ENCODE measurements around the gene ACACA. TPM values are rescaled to one million over a fixed set of nuclear protein-coding genes. Genes with fewer than 3 reads are reported as not detected.
A peak's percentile ranks its signal among the peaks of the same experiment; 100 is the strongest.

ACACA gene
- total RNA-seq, 1 donor from 2014 or later = 44.8 TPM

DNA sequence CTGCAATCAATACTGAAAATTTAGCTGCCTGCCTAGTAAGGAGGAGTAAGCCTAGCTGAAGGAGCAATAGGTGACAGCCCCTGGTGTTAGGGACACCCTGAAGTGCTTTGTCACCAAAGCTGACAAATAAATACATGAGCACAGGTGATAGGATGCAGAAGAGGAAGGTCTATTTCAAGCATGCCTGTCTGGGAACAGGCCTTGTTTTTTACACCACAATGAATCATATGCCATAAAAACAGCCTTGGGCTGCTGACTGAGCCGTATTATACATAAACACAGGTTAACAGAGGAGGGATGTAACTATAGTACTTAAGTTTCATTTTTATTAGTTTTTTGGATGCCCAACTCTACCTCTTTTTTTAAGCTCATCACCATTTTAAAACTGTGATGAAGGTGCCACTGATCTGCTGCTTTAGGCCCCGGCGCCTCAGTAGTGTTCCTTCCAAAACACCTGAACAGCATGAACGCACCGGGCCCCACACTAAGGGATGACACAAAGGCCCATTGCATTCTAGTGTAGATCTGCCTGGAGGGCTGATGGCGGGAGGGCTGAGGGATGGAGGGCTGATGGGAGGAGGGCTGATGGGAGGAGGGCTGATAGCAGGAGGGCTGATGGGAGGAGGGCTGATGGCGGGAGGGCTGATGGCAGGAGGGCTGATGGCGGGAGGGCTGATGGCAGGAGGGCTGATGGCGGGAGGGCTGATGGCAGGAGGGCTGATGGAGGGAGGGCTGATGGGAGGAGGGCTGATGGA lies 307.5 kb downstream of the ACACA start:
- peaks cover 34% of the 10 kb centered on the region for H3K36me3 ChIP-seq (ENCODE audit: control insufficient read depth, insufficient read depth, low read length)
- FAIRE-seq (no peak), DNase-seq (ENCODE audit: low read depth) (peak; percentile 39)
- no peaks in the 10 kb centered on the region for H3K27me3 ChIP-seq (ENCODE audit: control insufficient read depth, insufficient read depth, low read length)
- H3K4me3 ChIP-seq (ENCODE audit: low read depth, low read length) = no peak overlapping the region
- TF ChIP-seq, protein P1, sequence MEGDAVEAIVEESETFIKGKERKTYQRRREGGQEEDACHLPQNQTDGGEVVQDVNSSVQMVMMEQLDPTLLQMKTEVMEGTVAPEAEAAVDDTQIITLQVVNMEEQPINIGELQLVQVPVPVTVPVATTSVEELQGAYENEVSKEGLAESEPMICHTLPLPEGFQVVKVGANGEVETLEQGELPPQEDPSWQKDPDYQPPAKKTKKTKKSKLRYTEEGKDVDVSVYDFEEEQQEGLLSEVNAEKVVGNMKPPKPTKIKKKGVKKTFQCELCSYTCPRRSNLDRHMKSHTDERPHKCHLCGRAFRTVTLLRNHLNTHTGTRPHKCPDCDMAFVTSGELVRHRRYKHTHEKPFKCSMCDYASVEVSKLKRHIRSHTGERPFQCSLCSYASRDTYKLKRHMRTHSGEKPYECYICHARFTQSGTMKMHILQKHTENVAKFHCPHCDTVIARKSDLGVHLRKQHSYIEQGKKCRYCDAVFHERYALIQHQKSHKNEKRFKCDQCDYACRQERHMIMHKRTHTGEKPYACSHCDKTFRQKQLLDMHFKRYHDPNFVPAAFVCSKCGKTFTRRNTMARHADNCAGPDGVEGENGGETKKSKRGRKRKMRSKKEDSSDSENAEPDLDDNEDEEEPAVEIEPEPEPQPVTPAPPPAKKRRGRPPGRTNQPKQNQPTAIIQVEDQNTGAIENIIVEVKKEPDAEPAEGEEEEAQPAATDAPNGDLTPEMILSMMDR (IDR thresholded peaks at IDR 0.05; ENCODE audit: insufficient read depth, low read length, severe bottlenecking) = no peak

DNA sequence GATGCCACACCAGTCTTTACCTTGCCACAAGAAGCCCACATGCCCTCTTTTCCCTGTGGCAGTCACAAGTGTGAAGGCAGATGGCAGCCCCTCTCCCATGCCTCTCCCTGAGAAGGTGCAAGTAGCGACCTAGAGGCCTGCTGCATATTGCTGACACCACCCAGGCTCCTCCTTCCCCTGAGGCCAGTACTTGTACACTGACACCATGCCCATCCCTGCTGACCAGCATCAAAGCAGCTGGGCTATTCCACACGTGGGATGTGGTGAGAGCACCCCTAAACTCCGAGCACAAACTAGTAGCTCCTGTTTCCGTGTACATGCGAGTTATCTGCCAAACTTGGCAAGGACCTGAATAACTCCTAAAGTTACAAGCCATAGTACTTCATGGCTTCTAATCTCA lies 308.5 kb downstream of the ACACA start:
- no peak for FAIRE-seq
- H3K36me3 ChIP-seq (ENCODE audit: control insufficient read depth, insufficient read depth, low read length) = peaks cover 32% of the 10 kb centered on the region

GRCh38 chr17:37097154-37097553 lies 309.5 kb downstream of the ACACA start:
- Histone ChIP-seq H3K27me3 (ENCODE audit: control insufficient read depth, insufficient read depth, low read length) (no peaks in the 10 kb centered on the region), H3K4me3 (ENCODE audit: low read depth, low read length) (no peak overlapping the region), H3K36me3 (ENCODE audit: control insufficient read depth, insufficient read depth, low read length) (peaks cover 29% of the 10 kb centered on the region)
- no peak for DNase-seq (ENCODE audit: low read depth)
- no peak for FAIRE-seq
- TF ChIP-seq, protein P1 (IDR thresholded peaks at IDR 0.05; ENCODE audit: insufficient read depth, low read length, severe bottlenecking) = no peak

More for the DNA sequence above, 308.5 kb downstream of the ACACA start:
- no peak for DNase-seq (ENCODE audit: low read depth)
- TF ChIP-seq, protein P1 (IDR thresholded peaks at IDR 0.05; ENCODE audit: insufficient read depth, low read length, severe bottlenecking) = no peak
- Histone ChIP-seq H3K27me3 (ENCODE audit: control insufficient read depth, insufficient read depth, low read length) (no peaks in the 10 kb centered on the region), H3K4me3 (ENCODE audit: low read depth, low read length) (no peak overlapping the region)

DNA sequence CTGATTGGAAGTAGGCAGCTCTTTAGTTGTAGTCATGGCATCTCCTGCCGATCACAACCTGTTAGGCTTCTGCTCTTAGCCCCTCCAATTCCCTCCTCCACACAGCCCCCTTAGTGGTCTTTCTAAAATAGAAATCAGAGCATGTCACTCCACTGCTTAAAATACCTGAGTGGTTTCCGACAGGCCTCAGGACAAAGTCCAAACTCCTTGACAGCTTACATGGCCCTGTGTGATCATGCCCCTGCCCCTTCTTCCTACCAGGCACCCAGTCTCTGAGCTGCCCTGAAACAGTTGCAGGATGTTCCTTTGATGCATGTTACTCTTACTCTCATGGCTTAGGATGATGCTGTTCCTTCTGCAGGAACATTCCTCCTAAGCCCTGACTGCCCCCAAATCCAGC lies 310.6 kb downstream of the ACACA start:
- TF ChIP-seq, protein P1 (IDR thresholded peaks at IDR 0.05; ENCODE audit: insufficient read depth, low read length, severe bottlenecking) = no peak
- H3K36me3 ChIP-seq (ENCODE audit: control insufficient read depth, insufficient read depth, low read length) = peaks cover 24% of the 10 kb centered on the region
- DNase-seq (ENCODE audit: low read depth) (no peak), FAIRE-seq (no peak)
- no peak overlapping the region for H3K4me3 ChIP-seq (ENCODE audit: low read depth, low read length)
- no peaks in the 10 kb centered on the region for H3K27me3 ChIP-seq (ENCODE audit: control insufficient read depth, insufficient read depth, low read length)

DNA sequence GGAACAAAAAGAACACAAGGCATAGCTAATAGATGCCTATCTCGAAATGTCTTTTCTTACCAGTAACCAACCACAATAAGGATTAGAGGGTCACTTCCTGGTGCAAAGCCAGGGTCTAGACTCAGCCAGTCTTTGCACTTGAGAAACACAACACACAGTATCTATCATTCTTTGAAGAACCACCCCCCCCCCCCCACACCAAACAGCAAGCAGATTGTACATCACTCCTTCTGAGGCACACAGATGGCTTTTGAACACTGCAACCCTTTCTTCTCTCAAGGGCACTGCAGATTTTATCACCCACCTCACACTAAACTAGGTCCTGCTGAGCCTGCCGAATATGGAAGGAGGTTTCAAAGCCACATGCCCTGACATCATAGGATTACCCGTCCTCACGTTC lies 312.2 kb downstream of the ACACA start:
- Histone ChIP-seq H3K36me3 (ENCODE audit: control insufficient read depth, insufficient read depth, low read length) (peaks cover 28% of the 10 kb centered on the region), H3K4me3 (ENCODE audit: low read depth, low read length) (no peak overlapping the region), H3K27me3 (ENCODE audit: control insufficient read depth, insufficient read depth, low read length) (no peaks in the 10 kb centered on the region)
- TF ChIP-seq, protein P1 (IDR thresholded peaks at IDR 0.05; ENCODE audit: insufficient read depth, low read length, severe bottlenecking) = no peak
- no peak for FAIRE-seq
- no peak for DNase-seq (ENCODE audit: low read depth)

DNA sequence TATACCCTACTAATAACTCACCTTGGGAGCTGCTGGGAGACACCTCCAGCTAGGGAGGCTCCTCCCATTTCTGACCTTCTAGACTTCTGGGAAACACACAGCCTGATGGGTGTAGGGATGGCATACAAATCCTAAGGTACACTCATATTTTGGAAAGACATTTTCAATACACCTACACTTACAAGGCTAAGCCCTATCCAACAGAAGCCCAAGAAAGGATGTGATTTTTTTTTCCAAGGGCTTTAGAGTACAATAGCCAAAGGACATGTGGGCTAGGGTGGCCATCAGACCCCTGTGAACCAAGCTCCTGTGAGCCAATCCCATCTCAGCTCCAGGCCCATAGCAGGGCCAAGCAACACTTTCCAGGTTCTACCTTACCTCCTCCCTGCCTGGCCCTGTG lies 313.9 kb downstream of the ACACA start:
- no peak for FAIRE-seq
- Histone ChIP-seq H3K27me3 (ENCODE audit: control insufficient read depth, insufficient read depth, low read length) (no peaks in the 10 kb centered on the region), H3K36me3 (ENCODE audit: control insufficient read depth, insufficient read depth, low read length) (peaks cover 27% of the 10 kb centered on the region), H3K4me3 (ENCODE audit: low read depth, low read length) (no peak overlapping the region)
- TF ChIP-seq, protein P1 (IDR thresholded peaks at IDR 0.05; ENCODE audit: insufficient read depth, low read length, severe bottlenecking) = no peak
- DNase-seq (ENCODE audit: low read depth) = no peak

Measured in bronchial epithelial cell (primary cell).